Endothelial cell of umbilical vein (primary cell): ENCODE results near the gene KIF25. TPM values are rescaled to one million over a fixed set of nuclear protein-coding genes. Genes with fewer than 3 reads are reported as not detected.

ENCODE experiments used
- BruUV-seq: library from RNA; stranded (reverse); fragments of 400-500 nt; replicated peaks from 2 replicates; lab custom pipeline; 2021; lab: Mats Ljungman, UMichigan
- CTCF ChIA-PET: fragments of 300-600, 350-600 bp; sonication (Branson Sonifier 250); formaldehyde crosslinking; loops from one replicate; lab custom pipeline; 2021; ENCODE audit warnings: antibody characterized with exemption, inconsistent platforms; lab: Charles Lee
- POLR2A ChIA-PET: fragments of 300-600, 350-600 bp; sonication (Branson Sonifier 250); formaldehyde crosslinking; loops from one replicate; lab custom pipeline; 2021; ENCODE audit warnings: antibody characterized with exemption, inconsistent platforms; lab: Charles Lee
- DNase-seq: peaks from one replicate; pipeline ENCODE4 v3.0.0-alpha.2; 2011; ENCODE audit warnings: low read depth, low spot score
- FAIRE-seq: peaks from 2 replicates; lab custom pipeline; 2011; peaks lifted over from hg19 to GRCh38; lab: Jason Lieb, UNC
- H2AFZ ChIP-seq: 2 replicates; pipeline ENCODE4 v1.6.0; 2012; ENCODE audit warnings: low read depth, low read length, control low read depth, inconsistent platforms
- H3K27ac ChIP-seq: 2 replicates; pipeline ENCODE4 v1.5.1; 2011; ENCODE audit warnings: low read depth, mild to moderate bottlenecking, control low read depth, low read length, moderate library complexity; ENCODE audit not compliant: insufficient read depth
- H3K27me3 ChIP-seq, 2 experiments: 2 replicates each; pipeline versions ENCODE4 v1.6.0 to v1.6.1; 2011; ENCODE audit warnings: low read length in 2 of 2, mixed read lengths in 1 of 2; ENCODE audit not compliant: control insufficient read depth in 2 of 2, insufficient read depth in 2 of 2
- H3K36me3 ChIP-seq, 2 experiments: 2 replicates in 1 of 2; 3 replicates in 1 of 2; pipeline ENCODE4 v1.5.1; 2011; ENCODE audit warnings: low read length in 2 of 2, mild to moderate bottlenecking in 1 of 2, moderate library complexity in 1 of 2; ENCODE audit not compliant: control insufficient read depth in 2 of 2, insufficient read depth in 2 of 2; ENCODE audit errors: extremely low read depth in 1 of 2
- H3K4me1 ChIP-seq: 3 replicates; pipeline ENCODE4 v1.5.1; 2011; ENCODE audit warnings: mild to moderate bottlenecking, low read length; ENCODE audit not compliant: control insufficient read depth, insufficient read depth; ENCODE audit errors: extremely low read depth
- H3K4me2 ChIP-seq: 2 replicates; pipeline ENCODE4 v1.6.1; 2011; ENCODE audit warnings: low read length, control low read depth, mixed read lengths; ENCODE audit not compliant: insufficient read depth
- H3K4me3 ChIP-seq, 3 experiments: fragments of 200-600 bp in 1 of 3; sonication (generic), shearing (Covaris generic) in 1 of 3; replicated peaks in 1 of 3; 2 replicates each; pipeline ENCODE4 v1.5.1; 2011 to 2016; ENCODE audit warnings: control low read depth in 3 of 3, low read length in 3 of 3, mild to moderate bottlenecking in 2 of 3, inconsistent platforms in 1 of 3, low read depth in 1 of 3, moderate library complexity in 1 of 3; ENCODE audit not compliant: insufficient read depth in 1 of 3
- H3K79me2 ChIP-seq: 2 replicates; pipeline ENCODE4 v1.6.0; 2012; ENCODE audit warnings: low read length, inconsistent platforms; ENCODE audit not compliant: control insufficient read depth, insufficient read depth
- H3K9ac ChIP-seq: replicated peaks from 2 replicates; pipeline ENCODE3; 2011; ENCODE audit warnings: low read length, control low read depth; ENCODE audit not compliant: insufficient read depth; ENCODE audit errors: extremely low read depth
- H3K9me1 ChIP-seq: replicated peaks from 3 replicates; pipeline ENCODE4 v1.6.0; 2011; ENCODE audit warnings: mild to moderate bottlenecking, low read length; ENCODE audit not compliant: control insufficient read depth, insufficient read depth; ENCODE audit errors: extremely low read depth
- H3K9me3 ChIP-seq: replicated peaks from 2 replicates; pipeline ENCODE4 v1.5.1; 2012; ENCODE audit warnings: low read length, inconsistent platforms; ENCODE audit not compliant: control insufficient read depth, insufficient read depth
- H4K20me1 ChIP-seq: replicated peaks from 2 replicates; pipeline ENCODE3; 2011; ENCODE audit warnings: mild to moderate bottlenecking, low read length; ENCODE audit not compliant: control insufficient read depth, insufficient read depth; ENCODE audit errors: extremely low read depth
- EZH2 ChIP-seq: IDR thresholded peaks from 2 replicates; pipeline ENCODE4 v1.6.1; 2012; ENCODE audit warnings: borderline replicate concordance, low read depth, mild to moderate bottlenecking, moderate library complexity, low read length, inconsistent platforms; ENCODE audit not compliant: severe bottlenecking
- FOS ChIP-seq: IDR thresholded peaks from 2 replicates; pipeline ENCODE4 v1.6.1; 2011; ENCODE audit warnings: mild to moderate bottlenecking, low read length, moderate library complexity, borderline replicate concordance; ENCODE audit not compliant: insufficient read depth
- GATA2 ChIP-seq: IDR thresholded peaks from 2 replicates; pipeline ENCODE4 v1.7.0; 2011; ENCODE audit warnings: low read depth, mild to moderate bottlenecking, moderate library complexity, mixed read lengths, low read length; ENCODE audit not compliant: insufficient read length, insufficient read depth
- JUN ChIP-seq: IDR thresholded peaks from 2 replicates; pipeline ENCODE4 v1.6.1; 2011; ENCODE audit warnings: borderline replicate concordance, low read depth; ENCODE audit not compliant: insufficient read length, insufficient read depth
- MYC ChIP-seq: IDR thresholded peaks from one replicate; pipeline ENCODE4 v1.6.1; 2011; ENCODE audit warnings: mild to moderate bottlenecking, low read depth, low read length
- POLR2A ChIP-seq: IDR thresholded peaks from 2 replicates; pipeline ENCODE4 v1.6.1; 2012; ENCODE audit warnings: low read depth, mild to moderate bottlenecking, control low read depth, low read length
- POLR2AphosphoS5 ChIP-seq: IDR thresholded peaks from 2 replicates; pipeline ENCODE4 v1.6.1; 2012; ENCODE audit warnings: low read depth, mild to moderate bottlenecking, control low read depth, low read length, moderate library complexity; ENCODE audit not compliant: insufficient read depth
- dilution Hi-C: fragments of 300-500 bp; cut with MboI; formaldehyde crosslinking; loops from one replicate; pipeline ENCODE4 v1.15.0; 2019; ENCODE audit warnings: low sequenced_read_pairs; ENCODE audit not compliant: extremely low pct_ligation_motif_present
- intact Hi-C: fragments of 100-400 bp; cut with micrococcal nuclease; formaldehyde crosslinking; loops from one replicate; pipeline ENCODE4 v1.10.0; 2022
- polyA plus RNA-seq, 4 experiments: library from polyadenylated mRNA; depleted of rRNA in 3 of 4; stranded (reverse) in 3 of 4; unstranded in 1 of 4; fragments of >200 nt; gene quantifications; 2 replicates each; pipeline versions ENCODE4 v1.2.1 to v1.2.3, GENCODE V29; 2011 to 2012; ENCODE audit warnings: missing spikeins in 1 of 4
- total RNA-seq: library from RNA; stranded (reverse); gene quantifications from 2 replicates; pipeline ENCODE4 v1.2.3, GENCODE V29; 2021
- TF ChIP-seq, protein P1 (sequence below), 2 donors: IDR thresholded peaks; 1 replicate in 1 of 2; 2 replicates in 1 of 2; pipeline ENCODE4 v1.5.1; 2011; ENCODE audit warnings: low read length in 2 of 2, mild to moderate bottlenecking in 2 of 2, moderate library complexity in 2 of 2, control low read depth in 1 of 2, inconsistent platforms in 1 of 2, low read depth in 1 of 2; ENCODE audit not compliant: insufficient read depth in 1 of 2; ENCODE audit errors: extremely low read depth in 1 of 2
- TF ChIP-seq, protein P2 (sequence below): IDR thresholded peaks from 2 replicates; pipeline ENCODE4 v1.6.1; 2011; ENCODE audit not compliant: insufficient read depth, insufficient read length

Gene KIF25
- total and polyA plus RNA-seq, 2 donors (not counting 3 experiments of a cell fraction or from before 2014, with no cell fraction given), result not detected

DNA sequence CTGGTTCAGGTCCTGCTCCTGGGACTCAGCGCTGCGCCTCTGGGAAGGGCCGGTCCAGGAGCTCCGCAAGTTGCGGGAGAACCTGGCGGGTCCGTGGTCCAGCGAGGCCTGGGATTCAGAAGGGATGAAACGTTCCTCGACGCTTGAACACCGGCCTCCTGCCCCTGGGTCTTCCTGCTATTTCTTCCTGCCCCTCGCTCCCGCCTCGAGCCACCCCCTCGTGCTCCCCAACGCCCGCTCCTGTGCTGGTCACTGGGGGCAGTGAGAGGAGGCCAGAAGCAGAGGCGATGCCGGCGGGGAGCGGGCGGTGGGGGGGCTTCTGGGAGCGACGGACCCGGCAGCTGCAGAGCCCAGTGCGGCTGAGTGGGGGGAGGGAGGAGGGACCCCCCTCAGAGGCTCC, 20.8 kb upstream of the KIF25 start:
- Histone ChIP-seq H3K9ac (no peak overlapping the region), H2AFZ (no peak overlapping the region), H3K9me1 (no peaks in the 10 kb centered on the region), H4K20me1 (no peaks in the 10 kb centered on the region), H3K4me3 (no peak overlapping the region), H3K79me2 (no peaks in the 10 kb centered on the region), H3K4me2 (no peak overlapping the region), H3K27ac (no peak overlapping the region), H3K27me3 (no peaks in the 10 kb centered on the region), H3K9me3 (no peaks in the 10 kb centered on the region), H3K4me1 (peaks cover 12% of the 10 kb centered on the region), H3K36me3 (no peaks in the 10 kb centered on the region)
- CTCF ChIA-PET, result no interaction called here
- no TSS peak for BruUV-seq
- intact Hi-C loops, result no loop called here
- TF ChIP-seq POLR2AphosphoS5 (no peak), FOS (no peak), MYC (no peak), POLR2A (no peak), EZH2 (no peak), GATA2 (no peak), JUN (no peak)
- TF ChIP-seq, protein P1, sequence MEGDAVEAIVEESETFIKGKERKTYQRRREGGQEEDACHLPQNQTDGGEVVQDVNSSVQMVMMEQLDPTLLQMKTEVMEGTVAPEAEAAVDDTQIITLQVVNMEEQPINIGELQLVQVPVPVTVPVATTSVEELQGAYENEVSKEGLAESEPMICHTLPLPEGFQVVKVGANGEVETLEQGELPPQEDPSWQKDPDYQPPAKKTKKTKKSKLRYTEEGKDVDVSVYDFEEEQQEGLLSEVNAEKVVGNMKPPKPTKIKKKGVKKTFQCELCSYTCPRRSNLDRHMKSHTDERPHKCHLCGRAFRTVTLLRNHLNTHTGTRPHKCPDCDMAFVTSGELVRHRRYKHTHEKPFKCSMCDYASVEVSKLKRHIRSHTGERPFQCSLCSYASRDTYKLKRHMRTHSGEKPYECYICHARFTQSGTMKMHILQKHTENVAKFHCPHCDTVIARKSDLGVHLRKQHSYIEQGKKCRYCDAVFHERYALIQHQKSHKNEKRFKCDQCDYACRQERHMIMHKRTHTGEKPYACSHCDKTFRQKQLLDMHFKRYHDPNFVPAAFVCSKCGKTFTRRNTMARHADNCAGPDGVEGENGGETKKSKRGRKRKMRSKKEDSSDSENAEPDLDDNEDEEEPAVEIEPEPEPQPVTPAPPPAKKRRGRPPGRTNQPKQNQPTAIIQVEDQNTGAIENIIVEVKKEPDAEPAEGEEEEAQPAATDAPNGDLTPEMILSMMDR (IDR thresholded peaks at IDR 0.05; ENCODE audit: extremely low read depth in 1 of 2, insufficient read depth in 1 of 2, low read depth in 1 of 2, low read length in 2 of 2), result no peak
- TF ChIP-seq, protein P2, sequence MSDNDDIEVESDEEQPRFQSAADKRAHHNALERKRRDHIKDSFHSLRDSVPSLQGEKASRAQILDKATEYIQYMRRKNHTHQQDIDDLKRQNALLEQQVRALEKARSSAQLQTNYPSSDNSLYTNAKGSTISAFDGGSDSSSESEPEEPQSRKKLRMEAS, result no peak
- dilution Hi-C loops, result no loop called here
- no peak for DNase-seq
- FAIRE-seq, result no peak
- POLR2A ChIA-PET, result no interaction called here
